ENCODE measurements around the gene CCNY. TPM values are rescaled to one million over a fixed set of nuclear protein-coding genes. Genes with fewer than 3 reads are reported as not detected.
A peak's percentile ranks its signal among the peaks of the same experiment; 100 is the strongest.

CCNY gene
- total and polyA plus RNA-seq, 2 of the 13 experiments (the other 11 are each of a cell fraction or from before 2014, with no cell fraction given) = 48.2 to 54.7 TPM

DNA sequence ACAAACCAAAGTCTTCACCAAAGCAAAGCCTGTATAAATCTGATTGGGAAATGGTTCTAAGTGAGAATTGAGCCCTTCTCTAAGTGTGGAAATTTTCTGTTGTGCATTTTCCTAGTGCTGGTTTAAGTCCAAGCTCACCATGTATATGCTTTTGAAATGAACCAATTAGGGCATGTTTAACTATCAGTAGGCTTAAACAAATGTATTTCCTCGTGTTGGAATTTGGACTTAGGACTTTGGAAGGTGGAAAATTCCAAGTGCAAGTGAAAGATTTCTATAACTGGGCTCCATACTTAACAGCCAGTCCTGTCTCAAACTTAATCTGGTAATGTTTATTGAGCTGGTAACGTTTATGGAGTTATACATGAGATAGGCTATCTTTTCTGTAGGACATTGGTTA lies 28.5 kb downstream of the CCNY start (continued):
- TF ChIP-seq, protein P1, sequence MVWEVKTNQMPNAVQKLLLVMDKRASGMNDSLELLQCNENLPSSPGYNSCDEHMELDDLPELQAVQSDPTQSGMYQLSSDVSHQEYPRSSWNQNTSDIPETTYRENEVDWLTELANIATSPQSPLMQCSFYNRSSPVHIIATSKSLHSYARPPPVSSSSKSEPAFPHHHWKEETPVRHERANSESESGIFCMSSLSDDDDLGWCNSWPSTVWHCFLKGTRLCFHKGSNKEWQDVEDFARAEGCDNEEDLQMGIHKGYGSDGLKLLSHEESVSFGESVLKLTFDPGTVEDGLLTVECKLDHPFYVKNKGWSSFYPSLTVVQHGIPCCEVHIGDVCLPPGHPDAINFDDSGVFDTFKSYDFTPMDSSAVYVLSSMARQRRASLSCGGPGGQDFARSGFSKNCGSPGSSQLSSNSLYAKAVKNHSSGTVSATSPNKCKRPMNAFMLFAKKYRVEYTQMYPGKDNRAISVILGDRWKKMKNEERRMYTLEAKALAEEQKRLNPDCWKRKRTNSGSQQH (CRISPR knock-in tag; IDR thresholded peaks at IDR 0.05; ENCODE audit: low read depth) = 0 out of 2 replicates have a peak, but pooled peaks have one; percentile 46
- peak; percentile 59; the same call in 1 of the 2 replicates for TF ChIP-seq ZFP1 (CRISPR knock-in tag; IDR thresholded peaks at IDR 0.05)
- TF ChIP-seq PITX1 (CRISPR knock-in tag; IDR thresholded peaks at IDR 0.05) = peak; percentile 71
- TF ChIP-seq SMAD3 (CRISPR knock-in tag; IDR thresholded peaks at IDR 0.05) = peak; percentile 72; the same call in 1 of the 2 replicates
- TF ChIP-seq, protein P2, sequence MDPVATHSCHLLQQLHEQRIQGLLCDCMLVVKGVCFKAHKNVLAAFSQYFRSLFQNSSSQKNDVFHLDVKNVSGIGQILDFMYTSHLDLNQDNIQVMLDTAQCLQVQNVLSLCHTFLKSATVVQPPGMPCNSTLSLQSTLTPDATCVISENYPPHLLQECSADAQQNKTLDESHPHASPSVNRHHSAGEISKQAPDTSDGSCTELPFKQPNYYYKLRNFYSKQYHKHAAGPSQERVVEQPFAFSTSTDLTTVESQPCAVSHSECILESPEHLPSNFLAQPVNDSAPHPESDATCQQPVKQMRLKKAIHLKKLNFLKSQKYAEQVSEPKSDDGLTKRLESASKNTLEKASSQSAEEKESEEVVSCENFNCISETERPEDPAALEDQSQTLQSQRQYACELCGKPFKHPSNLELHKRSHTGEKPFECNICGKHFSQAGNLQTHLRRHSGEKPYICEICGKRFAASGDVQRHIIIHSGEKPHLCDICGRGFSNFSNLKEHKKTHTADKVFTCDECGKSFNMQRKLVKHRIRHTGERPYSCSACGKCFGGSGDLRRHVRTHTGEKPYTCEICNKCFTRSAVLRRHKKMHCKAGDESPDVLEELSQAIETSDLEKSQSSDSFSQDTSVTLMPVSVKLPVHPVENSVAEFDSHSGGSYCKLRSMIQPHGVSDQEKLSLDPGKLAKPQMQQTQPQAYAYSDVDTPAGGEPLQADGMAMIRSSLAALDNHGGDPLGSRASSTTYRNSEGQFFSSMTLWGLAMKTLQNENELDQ (CRISPR knock-in tag; IDR thresholded peaks at IDR 0.05; ENCODE audit: borderline replicate concordance) = no peak
- TF ChIP-seq, protein P3, sequence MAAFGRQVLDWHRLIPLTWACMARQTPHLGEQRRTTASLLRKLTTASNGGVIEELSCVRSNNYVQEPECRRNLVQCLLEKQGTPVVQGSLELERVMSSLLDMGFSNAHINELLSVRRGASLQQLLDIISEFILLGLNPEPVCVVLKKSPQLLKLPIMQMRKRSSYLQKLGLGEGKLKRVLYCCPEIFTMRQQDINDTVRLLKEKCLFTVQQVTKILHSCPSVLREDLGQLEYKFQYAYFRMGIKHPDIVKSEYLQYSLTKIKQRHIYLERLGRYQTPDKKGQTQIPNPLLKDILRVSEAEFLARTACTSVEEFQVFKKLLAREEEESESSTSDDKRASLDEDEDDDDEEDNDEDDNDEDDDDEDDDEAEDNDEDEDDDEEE (CRISPR knock-in tag; IDR thresholded peaks at IDR 0.05) = no peak
- TF ChIP-seq, protein P4, sequence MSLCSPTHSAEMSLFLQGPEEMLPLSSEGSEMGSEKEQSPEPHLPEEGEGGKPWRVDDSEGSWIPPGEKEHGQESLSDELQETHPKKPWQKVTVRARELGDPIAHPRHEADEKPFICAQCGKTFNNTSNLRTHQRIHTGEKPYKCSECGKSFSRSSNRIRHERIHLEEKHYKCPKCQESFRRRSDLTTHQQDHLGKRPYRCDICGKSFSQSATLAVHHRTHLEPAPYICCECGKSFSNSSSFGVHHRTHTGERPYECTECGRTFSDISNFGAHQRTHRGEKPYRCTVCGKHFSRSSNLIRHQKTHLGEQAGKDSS (CRISPR knock-in tag; IDR thresholded peaks at IDR 0.05; ENCODE audit: borderline replicate concordance, low read depth) = no peak
- TF ChIP-seq GATA4 (IDR thresholded peaks at IDR 0.05; ENCODE audit: borderline replicate concordance, low read depth) = peak; percentile 43; the same call in 1 of the 2 replicates
- peak; percentile 29 for TF ChIP-seq SKI (IDR thresholded peaks at IDR 0.05; ENCODE audit: partially characterized antibody)
- TF ChIP-seq, protein P5, sequence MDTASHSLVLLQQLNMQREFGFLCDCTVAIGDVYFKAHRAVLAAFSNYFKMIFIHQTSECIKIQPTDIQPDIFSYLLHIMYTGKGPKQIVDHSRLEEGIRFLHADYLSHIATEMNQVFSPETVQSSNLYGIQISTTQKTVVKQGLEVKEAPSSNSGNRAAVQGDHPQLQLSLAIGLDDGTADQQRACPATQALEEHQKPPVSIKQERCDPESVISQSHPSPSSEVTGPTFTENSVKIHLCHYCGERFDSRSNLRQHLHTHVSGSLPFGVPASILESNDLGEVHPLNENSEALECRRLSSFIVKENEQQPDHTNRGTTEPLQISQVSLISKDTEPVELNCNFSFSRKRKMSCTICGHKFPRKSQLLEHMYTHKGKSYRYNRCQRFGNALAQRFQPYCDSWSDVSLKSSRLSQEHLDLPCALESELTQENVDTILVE (CRISPR knock-in tag; IDR thresholded peaks at IDR 0.05) = no peak
- 0 out of 2 replicates have a peak, but pooled peaks have one; percentile 46 for TF ChIP-seq SIN3A (IDR thresholded peaks at IDR 0.05; ENCODE audit: borderline replicate concordance, low read depth, low read length)
- TF ChIP-seq NFYC (CRISPR knock-in tag; IDR thresholded peaks at IDR 0.05) = peak; percentile 74
- TF ChIP-seq ZNF737 (CRISPR knock-in tag; IDR thresholded peaks at IDR 0.05; ENCODE audit: borderline replicate concordance) = no peak
- TF ChIP-seq, protein P6, sequence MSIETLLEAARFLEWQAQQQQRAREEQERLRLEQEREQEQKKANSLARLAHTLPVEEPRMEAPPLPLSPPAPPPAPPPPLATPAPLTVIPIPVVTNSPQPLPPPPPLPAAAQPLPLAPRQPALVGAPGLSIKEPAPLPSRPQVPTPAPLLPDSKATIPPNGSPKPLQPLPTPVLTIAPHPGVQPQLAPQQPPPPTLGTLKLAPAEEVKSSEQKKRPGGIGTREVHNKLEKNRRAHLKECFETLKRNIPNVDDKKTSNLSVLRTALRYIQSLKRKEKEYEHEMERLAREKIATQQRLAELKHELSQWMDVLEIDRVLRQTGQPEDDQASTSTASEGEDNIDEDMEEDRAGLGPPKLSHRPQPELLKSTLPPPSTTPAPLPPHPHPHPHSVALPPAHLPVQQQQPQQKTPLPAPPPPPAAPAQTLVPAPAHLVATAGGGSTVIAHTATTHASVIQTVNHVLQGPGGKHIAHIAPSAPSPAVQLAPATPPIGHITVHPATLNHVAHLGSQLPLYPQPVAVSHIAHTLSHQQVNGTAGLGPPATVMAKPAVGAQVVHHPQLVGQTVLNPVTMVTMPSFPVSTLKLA (IDR thresholded peaks at IDR 0.05) = peak; percentile 25; the same call in 1 of the 2 replicates
- peak; percentile 24; the same call in 1 of the 2 replicates for TF ChIP-seq MAFF (IDR thresholded peaks at IDR 0.05; ENCODE audit: low read depth, low read length)
- TF ChIP-seq ZSCAN21 (CRISPR knock-in tag; IDR thresholded peaks at IDR 0.05; ENCODE audit: borderline replicate concordance) = peak; percentile 55; the same call in 1 of the 2 replicates
- no peak for TF ChIP-seq NRL (CRISPR knock-in tag; IDR thresholded peaks at IDR 0.05; ENCODE audit: borderline replicate concordance)
- no peak for TF ChIP-seq MXI1 (IDR thresholded peaks at IDR 0.05; ENCODE audit: borderline replicate concordance, low read depth, low read length)
- no peak for TF ChIP-seq ZNF713 (CRISPR knock-in tag; IDR thresholded peaks at IDR 0.05)
- peak; percentile 99 for TF ChIP-seq HNF4G (IDR thresholded peaks at IDR 0.05; ENCODE audit: borderline replicate concordance, low read depth, low read length)
- peak; percentile 91; the same call in 1 of the 2 replicates for TF ChIP-seq HNF4G (CRISPR knock-in tag; IDR thresholded peaks at IDR 0.05; ENCODE audit: borderline replicate concordance, low read depth)

Measured in HepG2 (cell line).